GM12878 (cell line): Measurements from ENCODE around the gene SDK2. TPM values are rescaled to one million over a fixed set of nuclear protein-coding genes. Genes with fewer than 3 reads are reported as not detected.

Source experiments
- ATAC-seq: fragments of 200-7000 bp; cut with Tn5 transposase; 3 replicates; pipeline ENCODE4 v1.9.1; 2020; ENCODE audit warnings: mild to moderate bottlenecking, moderate library complexity
- BruUV-seq: library from RNA; stranded (reverse); fragments of 400-500 nt; replicated peaks from 2 replicates; lab custom pipeline; 2021; lab: Mats Ljungman, UMichigan
- CTCF ChIA-PET: fragments of 300-600 bp; sonication (Branson Sonifier 250); formaldehyde crosslinking; extraction: SDS; loops from one replicate; lab custom pipeline; 2021; ENCODE audit warnings: inconsistent platforms; lab: Yijun Ruan, JAX
- POLR2A ChIA-PET: fragments of 350-600 bp; formaldehyde crosslinking; extraction: SDS; loops from one replicate; lab custom pipeline; 2021; ENCODE audit warnings: inconsistent platforms; lab: Charles Lee
- RAD21 ChIA-PET: fragments of 300-600 bp; sonication (Branson Sonifier 250); formaldehyde crosslinking; loops from one replicate; lab custom pipeline; 2023; ENCODE audit warnings: antibody characterized with exemption; ENCODE audit not compliant: unreplicated experiment; lab: Charles Lee
- SMC1A ChIA-PET: fragments of 300-600 bp; sonication (Branson Sonifier 250); formaldehyde crosslinking; loops from one replicate; lab custom pipeline; 2023; ENCODE audit not compliant: unreplicated experiment, uncharacterized antibody; lab: Charles Lee
- DNase-seq: peaks from one replicate; pipeline ENCODE4 v3.0.0-alpha.2; 2011; ENCODE audit warnings: low read depth, low spot score
- FAIRE-seq: peaks from 3 replicates; lab custom pipeline; 2011; peaks lifted over from hg19 to GRCh38; lab: Jason Lieb, UNC
- H2AFZ ChIP-seq: 2 replicates; pipeline ENCODE4 v1.6.0; 2011; ENCODE audit warnings: low read depth, low read length, control low read depth; ENCODE audit not compliant: control insufficient read depth
- H3K27ac ChIP-seq: 2 replicates; pipeline ENCODE4 v1.5.1; 2011; ENCODE audit warnings: control low read depth; ENCODE audit not compliant: control insufficient read depth, insufficient read depth
- H3K27me3 ChIP-seq, 2 experiments: replicated peaks in 1 of 2; 2 replicates each; pipeline versions ENCODE4 v1.6.0 to v1.6.1; 2011; ENCODE audit warnings: low read length in 1 of 2; ENCODE audit not compliant: control insufficient read depth in 2 of 2, insufficient read depth in 2 of 2
- H3K36me3 ChIP-seq, 2 experiments: 2 replicates each; pipeline ENCODE4 v1.5.1; 2011; ENCODE audit warnings: low read length in 1 of 2; ENCODE audit not compliant: control insufficient read depth in 2 of 2, insufficient read depth in 2 of 2
- H3K4me1 ChIP-seq: 2 replicates; pipeline ENCODE4 v1.6.1; 2011; ENCODE audit warnings: mild to moderate bottlenecking, low read length, moderate library complexity, mixed read lengths; ENCODE audit not compliant: control insufficient read depth, insufficient read depth
- H3K4me2 ChIP-seq: 2 replicates; pipeline ENCODE4 v1.6.0; 2011; ENCODE audit warnings: control low read depth; ENCODE audit not compliant: control insufficient read depth, insufficient read depth
- H3K4me3 ChIP-seq: fragments of 200-600 bp; sonication (generic); 2 replicates; pipeline ENCODE4 v1.5.1; 2016
- H3K79me2 ChIP-seq: 2 replicates; pipeline ENCODE4 v1.6.0; 2011; ENCODE audit warnings: low read length; ENCODE audit not compliant: control insufficient read depth, insufficient read depth
- H3K9ac ChIP-seq: 2 replicates; pipeline ENCODE4 v1.8.0; 2011; ENCODE audit warnings: low read length, control low read depth, mixed read lengths; ENCODE audit not compliant: control insufficient read depth, insufficient read depth
- H3K9me3 ChIP-seq: replicated peaks from 3 replicates; pipeline ENCODE4 v1.5.1; 2011; ENCODE audit warnings: mild to moderate bottlenecking, low read length; ENCODE audit not compliant: control insufficient read depth, insufficient read depth
- H4K20me1 ChIP-seq: 2 replicates; pipeline ENCODE4 v1.6.0; 2011; ENCODE audit not compliant: control insufficient read depth, insufficient read depth
- ATF2 ChIP-seq: IDR thresholded peaks from 2 replicates; pipeline ENCODE4 v1.6.1; 2012; ENCODE audit warnings: low read length, inconsistent platforms
- BMI1 ChIP-seq: fragments of 450-650 bp; IDR thresholded peaks from 2 replicates; pipeline ENCODE4 v1.6.1; 2016; ENCODE audit warnings: mild to moderate bottlenecking, moderate library complexity, borderline replicate concordance
- CHD2 ChIP-seq: IDR thresholded peaks from 2 replicates; pipeline ENCODE4 v1.6.1; 2011; ENCODE audit warnings: low read depth, low read length, improper control_type of control experiment, borderline replicate concordance
- DPF2 ChIP-seq: fragments of 450-650 bp; IDR thresholded peaks from 2 replicates; pipeline ENCODE4 v1.6.1; 2017; ENCODE audit warnings: mild to moderate bottlenecking
- HDAC2 ChIP-seq: fragments of 200-600 bp; sonication (generic); IDR thresholded peaks from 2 replicates; pipeline ENCODE4 v1.6.1; 2017
- HDAC6 ChIP-seq: fragments of 200-600 bp; sonication (generic); IDR thresholded peaks from one replicate; pipeline ENCODE4 v1.8.0; 2017; ENCODE audit warnings: antibody characterized with exemption; ENCODE audit not compliant: unreplicated experiment
- MLLT1 ChIP-seq: fragments of 450-650 bp; IDR thresholded peaks from 2 replicates; pipeline ENCODE4 v1.6.1; 2016; ENCODE audit warnings: mild to moderate bottlenecking
- MYB ChIP-seq: fragments of 150-350 bp; IDR thresholded peaks from 2 replicates; pipeline ENCODE4 v1.6.1; 2014; ENCODE audit warnings: mild to moderate bottlenecking, low read depth, low read length, borderline replicate concordance
- STAT1 ChIP-seq: fragments of 450-650 bp; conservative IDR thresholded peaks from 2 replicates; pipeline ENCODE4 v1.6.1; 2014; ENCODE audit warnings: antibody characterized with exemption, mild to moderate bottlenecking
- TARDBP ChIP-seq: IDR thresholded peaks from 2 replicates; pipeline ENCODE4 v1.6.1; 2016; ENCODE audit warnings: borderline replicate concordance
- USF2 ChIP-seq: IDR thresholded peaks from 2 replicates; pipeline ENCODE4 v1.6.1; 2011; ENCODE audit warnings: low read depth, low read length, improper control_type of control experiment, borderline replicate concordance
- ZNF687 ChIP-seq: fragments of 450-650 bp; IDR thresholded peaks from 2 replicates; pipeline ENCODE4 v1.6.1; 2017; ENCODE audit warnings: mild to moderate bottlenecking, moderate library complexity
- WGBS: methylation state at CpG from one replicate; pipeline ENCODE4 v1.1.6; 2016; ENCODE audit warnings: low lambda C conversion rate; ENCODE audit not compliant: insufficient replicate concordance, insufficient coverage; ENCODE audit errors: missing lambda C conversion rate; 5-methylcytosine and 5-hydroxymethylcytosine counted together
- in situ Hi-C: fragments of 300-500 bp; cut with MboI; formaldehyde crosslinking; loops from 9 replicates; pipeline ENCODE4 v1.14.3; 2018; ENCODE audit warnings: mixed read lengths
- intact Hi-C: fragments of 100-400 bp; cut with micrococcal nuclease; formaldehyde crosslinking; loops from one replicate; pipeline ENCODE4 v1.14.2; 2022; ENCODE audit not compliant: unreplicated experiment
- polyA plus RNA-seq, 11 experiments: library from polyadenylated mRNA; depleted of rRNA in 4 of 11; unstranded in 6 of 11; stranded (reverse) in 5 of 11; fragments of >200 nt; fragmentation: Nextera tagmentation in 4 of 11; fragmentation: Illumina TruSeq in 1 of 11; extraction: Ambion mirVana in 4 of 11; extraction: Trizol in 1 of 11; gene quantifications; 1 replicate in 1 of 11; 2 replicates in 10 of 11; pipeline versions ENCODE4 v1.2.1 to v1.2.3, GENCODE V29; 2011 to 2016; ENCODE audit warnings: inconsistent platforms in 2 of 11, missing spikeins in 2 of 11, low read depth in 1 of 11
- total RNA-seq, 4 experiments: library from RNA; depleted of rRNA in 3 of 4; stranded (reverse); fragments of >200 nt in 3 of 4; fragmentation: Illumina TruSeq in 1 of 4; extraction: Trizol in 1 of 4; gene quantifications; 2 replicates each; pipeline versions ENCODE4 v1.2.1 to v1.2.3, GENCODE V29; 2013 to 2021

SDK2 gene
- total and polyA plus RNA-seq, 10 of the 15 experiments (the other 5 are each of a cell fraction or from before 2014, with no cell fraction given): 0.03 to 0.08 (median 0.03) TPM; not detected in 7

- intact Hi-C loops: no loop called here
- no peaks in the 10 kb centered on the region for H3K4me1 ChIP-seq
- ATAC-seq: no peak
- in situ Hi-C loops: no loop called here
- BruUV-seq: no TSS peak
- H3K4me2 ChIP-seq: no peak overlapping the region
- H3K4me3 ChIP-seq: no peak overlapping the region
- no peaks in the 10 kb centered on the region for H3K79me2 ChIP-seq
- H3K9ac ChIP-seq: no peak overlapping the region
- H2AFZ ChIP-seq: no peak overlapping the region
- peaks cover 5 to 6% of the 10 kb centered on the region in 2 experiments; a peak in 3 of 4 replicates for H3K27me3 ChIP-seq
- H4K20me1 ChIP-seq: no peaks in the 10 kb centered on the region
- no peak overlapping the region for H3K27ac ChIP-seq
- no peaks in the 10 kb centered on the region for H3K36me3 ChIP-seq
- FAIRE-seq: no peak
- WGBS: 35% methylated on average over 11 of the region's 11 CpGs
- ChIA-PET RAD21 (no interaction called here), POLR2A (interaction anchor here (0.5 kb wide), 1 partner anchor 232 kb away, joined by 5 read pairs; no protein-coding TSS in a partner anchor), CTCF (no interaction called here), SMC1A (no interaction called here)
- no peak for DNase-seq
- TF ChIP-seq BMI1 (no peak), MLLT1 (no peak), CHD2 (no peak), ATF2 (no peak), ZNF687 (no peak), DPF2 (no peak), TARDBP (no peak), STAT1 (no peak), HDAC2 (no peak), USF2 (no peak), HDAC6 (no peak), MYB (no peak)
- H3K9me3 ChIP-seq: no peaks in the 10 kb centered on the region
Measured at GRCh38 chr17:73639322-73639721, 4.9 kb downstream of the SDK2 start.
